HTR-8/SVneo (cell line): ENCODE results near the gene SGPP1.
"Not testable (repeated sequence)": the region's sequence is repeated elsewhere in the genome, so short reads cannot be mapped to it uniquely, and the experiment has no call there.

Experiments used
- DNase-seq: peaks from one replicate; pipeline ENCODE4 v3.0.0; 2011; ENCODE audit warnings: low spot score, mixed read lengths; ENCODE audit not compliant: insufficient read length
- FAIRE-seq: peaks from 2 replicates; lab custom pipeline; 2011; peaks lifted over from hg19 to GRCh38; lab: Jason Lieb, UNC

The SGPP1 gene

GRCh38 chr14:63727231-63727735 is 582 bp downstream of the SGPP1 start:
- no peak for FAIRE-seq

GRCh38 chr14:63726499-63726898 is 1.4 kb downstream of the SGPP1 start:
- DNase-seq: no peak
- peak; percentile 97 for FAIRE-seq

More at GRCh38 chr14:63727231-63727735, 582 bp downstream of the SGPP1 start:
- DNase-seq: peak; percentile 88

DNA sequence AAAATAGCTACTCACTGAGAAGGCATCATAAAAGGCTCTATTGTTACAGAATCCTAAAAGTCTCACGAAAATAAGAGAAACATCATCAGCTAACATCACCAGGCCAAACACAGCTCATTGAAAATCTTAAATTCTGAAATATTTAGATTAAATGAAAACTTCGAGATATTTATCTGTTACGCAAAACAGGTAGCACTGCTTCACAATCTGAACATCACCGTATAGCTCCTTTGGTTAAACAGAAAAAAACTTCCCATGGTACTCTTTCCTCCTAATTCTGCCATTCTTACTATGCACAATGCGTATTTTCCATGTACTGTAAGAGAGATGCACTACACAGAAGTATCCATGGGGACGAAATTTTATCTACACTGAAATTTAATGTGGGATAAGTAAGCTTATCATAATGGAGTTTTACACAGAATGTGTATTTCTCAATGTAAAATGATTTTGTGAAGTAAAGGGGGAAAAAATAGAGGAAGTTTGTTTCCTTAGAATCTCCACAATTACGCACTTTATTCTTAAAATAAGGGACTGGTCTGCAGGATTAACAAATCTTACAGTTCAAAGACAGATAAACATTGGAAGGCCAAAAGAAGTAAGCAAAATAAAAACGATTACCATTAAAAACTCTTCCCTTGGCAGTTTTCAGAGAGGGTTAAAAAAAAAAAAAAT is 1.9 kb downstream of the SGPP1 start:
- FAIRE-seq: peak; percentile 87

DNA sequence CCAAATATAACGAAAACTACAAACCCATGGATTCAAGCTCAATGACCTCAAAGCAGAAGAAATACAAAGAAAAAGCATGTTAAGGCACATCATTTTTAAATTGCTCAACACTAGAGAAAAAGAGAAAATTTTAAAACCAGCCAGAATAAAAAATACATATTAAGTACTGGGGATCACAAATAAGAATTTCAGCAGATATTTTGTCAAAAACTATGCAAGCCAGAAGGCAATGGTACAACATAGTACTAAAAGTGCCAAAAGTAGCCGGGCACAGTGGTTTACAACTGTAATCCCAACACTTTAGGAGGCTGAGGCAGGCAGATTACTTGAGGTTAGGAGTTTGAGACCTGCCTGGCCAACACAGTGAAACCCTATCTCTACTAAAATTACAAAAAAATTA is 10.2 kb downstream of the SGPP1 start:
- peak; percentile 64 for DNase-seq
- peak; percentile 72 for FAIRE-seq

More for the DNA sequence above, 1.9 kb downstream of the SGPP1 start:
- DNase-seq: no peak

- no peak for FAIRE-seq
- no peak for DNase-seq
Measured at GRCh38 chr14:63715360-63715759, 12.5 kb downstream of the SGPP1 start.

DNA sequence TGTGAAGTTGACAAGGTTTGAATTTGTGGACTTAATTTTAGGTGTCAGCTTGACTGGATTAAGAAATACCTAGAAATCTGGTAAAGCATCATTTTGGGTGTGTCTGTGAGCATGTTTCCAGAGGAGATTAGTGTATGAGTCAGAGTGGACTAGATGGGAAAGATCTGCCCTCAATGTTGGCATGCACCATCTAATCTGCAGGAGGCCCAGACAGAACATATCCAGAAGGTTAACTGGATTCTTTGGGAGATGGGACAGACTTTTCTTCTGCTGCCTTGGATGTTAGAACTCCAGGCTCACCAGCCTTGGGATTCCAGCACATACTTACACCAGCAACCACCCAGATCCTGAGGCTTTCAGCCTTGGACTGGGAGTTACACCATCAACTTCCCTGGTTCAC is 14.1 kb downstream of the SGPP1 start:
- peak; percentile 99 for FAIRE-seq
- DNase-seq: peak; percentile 80

DNA sequence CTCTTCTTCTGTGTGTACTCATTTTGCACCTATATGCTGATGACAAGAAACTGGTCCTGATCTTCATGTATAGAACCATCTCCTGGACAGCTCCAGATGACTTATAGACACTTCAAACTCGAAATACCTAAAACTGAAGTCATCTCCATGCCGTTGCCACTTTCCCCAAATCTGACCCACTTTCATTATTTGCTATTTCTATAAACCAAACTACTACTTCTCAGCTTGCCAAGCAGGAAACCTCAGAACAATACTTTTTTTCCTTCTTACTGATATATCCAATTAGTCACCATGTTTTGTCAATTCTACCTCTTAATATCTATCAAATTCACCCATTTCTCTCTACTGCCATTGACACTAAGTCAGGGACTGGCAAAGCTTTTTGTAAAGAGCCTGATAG is 14.8 kb downstream of the SGPP1 start:
- DNase-seq (no peak), FAIRE-seq (peak; percentile 95)

- FAIRE-seq (no peak), DNase-seq (no peak)
Measured at GRCh38 chr14:63712123-63712522, 15.7 kb downstream of the SGPP1 start.

DNA sequence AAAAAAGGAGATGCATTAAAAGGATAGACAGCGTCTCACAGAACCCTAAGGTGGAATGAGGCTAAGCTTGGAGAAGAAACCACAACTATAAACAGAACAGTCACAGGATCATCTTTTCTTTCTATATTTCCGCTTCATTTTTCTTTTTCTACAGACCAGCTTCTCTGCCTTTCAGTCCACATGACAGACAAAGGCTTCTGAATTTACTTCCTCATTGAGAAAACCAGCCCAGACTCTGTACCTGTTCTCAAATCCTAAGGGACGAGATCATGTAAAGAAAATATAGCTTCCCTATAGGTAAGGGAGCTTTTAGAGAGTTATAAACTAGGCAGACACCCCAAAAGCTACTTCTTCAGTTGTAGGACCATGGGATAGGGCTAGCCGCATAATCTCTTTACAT is 17.4 kb downstream of the SGPP1 start:
- DNase-seq: no peak
- peak; percentile 78 for FAIRE-seq

DNA sequence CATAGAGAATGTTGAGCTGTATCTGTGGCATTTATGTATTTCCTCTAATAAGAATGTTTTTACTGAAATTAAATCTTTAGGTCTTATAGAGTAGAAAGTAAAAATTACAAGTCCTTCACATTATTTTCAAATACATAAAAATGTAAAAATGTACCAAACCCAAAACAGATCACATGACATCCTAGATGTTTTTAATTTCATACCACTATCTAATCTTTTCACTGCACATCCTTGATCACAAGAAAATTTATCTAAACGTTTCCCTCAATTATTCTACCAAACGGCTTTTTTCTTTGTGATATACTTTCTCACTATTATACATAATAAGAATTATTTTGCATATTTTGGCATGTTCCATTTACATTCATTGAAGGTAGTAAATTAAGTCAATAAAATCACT is 18.3 kb downstream of the SGPP1 start:
- DNase-seq (no peak), FAIRE-seq (no peak)

DNA sequence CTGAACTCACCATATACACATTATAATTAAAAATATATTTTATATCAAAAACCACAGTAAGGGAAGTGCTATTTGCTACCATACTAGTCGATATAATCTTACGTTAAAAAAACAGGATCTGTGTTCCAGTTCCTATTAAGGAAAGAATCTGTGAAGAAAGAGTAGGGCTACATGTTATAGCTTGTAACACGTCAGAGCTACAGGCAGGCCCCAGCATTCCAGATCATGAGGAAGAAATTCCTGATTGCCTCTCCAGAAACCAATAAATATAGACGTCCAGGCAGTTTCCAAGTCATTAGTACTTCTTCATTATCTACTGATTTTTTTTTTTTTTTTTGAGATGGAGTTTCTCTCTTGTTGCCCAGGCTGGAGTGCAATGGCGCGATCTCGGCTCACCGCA is 20.6 kb downstream of the SGPP1 start:
- peak; percentile 83 for FAIRE-seq
- no peak for DNase-seq

DNA sequence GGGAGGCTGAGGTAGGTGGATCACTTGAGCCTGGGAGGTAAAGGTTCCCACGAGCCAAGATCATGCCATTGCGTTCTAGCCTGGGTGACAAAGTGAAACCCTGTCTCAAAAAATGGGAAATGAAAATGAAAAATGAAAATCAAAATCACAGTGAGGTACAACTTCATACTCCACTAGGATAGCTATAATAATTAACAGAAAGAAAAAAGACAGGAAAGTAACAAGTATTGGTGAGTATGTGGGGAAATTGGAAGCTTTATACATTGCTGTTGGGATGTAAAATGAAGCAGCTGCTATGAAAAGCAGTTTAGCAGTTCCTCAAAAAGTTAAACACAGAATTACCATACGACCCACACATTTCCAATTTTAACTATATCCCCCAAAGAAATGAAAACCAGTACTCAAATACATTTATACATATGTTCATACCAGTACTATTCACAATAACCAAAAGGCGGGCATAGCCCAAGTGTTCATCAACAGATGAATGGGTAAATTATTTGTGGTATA is 22.2 kb downstream of the SGPP1 start:
- DNase-seq (no peak), FAIRE-seq (no peak)

DNA sequence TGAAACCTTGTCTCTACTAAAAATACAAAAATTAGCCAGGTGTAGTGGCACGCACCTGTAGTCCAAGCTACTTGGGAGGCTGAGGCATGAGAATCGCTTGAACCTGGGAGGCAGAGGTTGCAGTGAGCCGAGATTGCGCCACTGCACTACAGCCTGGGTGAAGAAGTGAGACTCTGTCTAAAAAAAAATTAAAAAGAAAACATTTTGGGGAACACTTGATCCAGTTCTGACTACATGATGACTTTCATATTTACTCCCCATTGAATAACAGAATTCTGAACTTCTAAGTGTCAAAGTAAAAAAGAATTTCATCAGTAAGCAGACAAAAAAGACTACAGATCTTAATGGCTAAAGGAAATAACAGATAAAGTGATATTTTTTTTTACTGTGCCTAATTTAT is 25.3 kb downstream of the SGPP1 start:
- not testable (repeated sequence) for DNase-seq, FAIRE-seq

- FAIRE-seq: peak; percentile 60
- DNase-seq: no peak
Measured at GRCh38 chr14:63701606-63702299, 26.1 kb downstream of the SGPP1 start.

- DNase-seq (no peak), FAIRE-seq (peak; percentile 95)
Measured at GRCh38 chr14:63692310-63693020, 35.4 kb downstream of the SGPP1 start.

DNA sequence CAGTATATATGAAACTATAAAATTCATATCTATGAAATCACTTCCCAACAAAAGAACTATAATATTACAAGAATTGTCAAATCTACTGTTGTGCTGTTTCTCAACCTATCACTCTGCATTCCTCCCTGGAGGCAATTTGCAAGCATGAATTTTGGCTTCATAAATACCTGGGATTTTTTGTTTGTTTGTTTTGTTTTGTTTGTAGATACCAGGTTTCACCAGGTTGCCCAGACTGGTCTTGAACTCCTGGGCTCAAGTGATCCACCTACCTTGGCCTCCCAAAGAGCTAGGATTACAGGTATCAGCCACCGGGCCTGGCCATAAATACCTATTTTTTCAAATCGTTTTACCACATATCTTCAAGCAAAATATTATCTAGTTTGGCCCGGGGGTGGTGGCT is 38.7 kb downstream of the SGPP1 start:
- peak; percentile 96 for FAIRE-seq
- no peak for DNase-seq

- no peak for FAIRE-seq
Measured at GRCh38 chr14:63686926-63687325, 40.9 kb downstream of the SGPP1 start.

GRCh38 chr14:63685401-63685800 is 42.5 kb downstream of the SGPP1 start:
- FAIRE-seq (peak; percentile 64), DNase-seq (no peak)

More at GRCh38 chr14:63686926-63687325, 40.9 kb downstream of the SGPP1 start:
- DNase-seq: no peak

GRCh38 chr14:63682727-63683593 is 44.9 kb downstream of the SGPP1 start:
- FAIRE-seq (peak; percentile 89), DNase-seq (no peak)

DNA sequence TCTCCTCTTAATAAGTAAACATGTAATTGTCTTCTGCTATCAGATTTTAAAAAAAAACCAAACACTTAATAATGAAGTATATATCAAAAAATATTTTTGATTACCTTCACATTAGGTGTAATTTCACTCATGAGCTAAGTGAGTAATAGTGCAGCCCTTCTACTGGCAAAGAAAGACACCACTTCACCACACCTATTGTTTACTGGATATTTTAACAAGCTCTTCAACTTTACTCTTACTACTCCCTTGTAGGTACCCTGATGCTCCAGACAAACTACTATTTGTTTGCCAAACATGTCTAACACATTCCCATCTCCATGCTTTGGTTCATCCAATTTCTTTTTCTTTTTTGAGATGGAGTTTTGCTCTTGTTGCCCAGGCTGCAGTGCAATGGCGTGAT is 49.3 kb downstream of the SGPP1 start:
- no peak for FAIRE-seq
- no peak for DNase-seq
